ENCODE data around the gene BANF2.

BANF2 gene

GRCh38 chr20:17710379-17711266 lies 10.9 kb downstream of the BANF2 start:
- no peak for DNase-seq

GRCh38 chr20:17711267-17711627 lies 11.5 kb downstream of the BANF2 start:
- DNase-seq: no peak

GRCh38 chr20:17712201-17712600 lies 12.4 kb downstream of the BANF2 start:
- no peak for DNase-seq

GRCh38 chr20:17712708-17713107 lies 12.9 kb downstream of the BANF2 start:
- no peak for DNase-seq

- no peak for DNase-seq
Measured at GRCh38 chr20:17714597-17714996, 14.8 kb downstream of the BANF2 start.

- no peak for DNase-seq
Measured at GRCh38 chr20:17715075-17715474, 15.3 kb downstream of the BANF2 start.

GRCh38 chr20:17716331-17716730 lies 16.6 kb downstream of the BANF2 start:
- no peak for DNase-seq

- no peak for DNase-seq
Measured at GRCh38 chr20:17720755-17721154, 21.0 kb downstream of the BANF2 start.

- DNase-seq: no peak
Measured at GRCh38 chr20:17721802-17722486, 22.2 kb downstream of the BANF2 start.

- DNase-seq: no peak
Measured at GRCh38 chr20:17722493-17723300, 22.9 kb downstream of the BANF2 start.

GRCh38 chr20:17723301-17723691 lies 23.5 kb downstream of the BANF2 start:
- DNase-seq: no peak

GRCh38 chr20:17725094-17725835 lies 25.5 kb downstream of the BANF2 start:
- no peak for DNase-seq

GRCh38 chr20:17726902-17727301 lies 27.1 kb downstream of the BANF2 start:
- DNase-seq: no peak

- no peak for DNase-seq
Measured at GRCh38 chr20:17727351-17727750, 27.6 kb downstream of the BANF2 start.

- no peak for DNase-seq
Measured at GRCh38 chr20:17728074-17728473, 28.3 kb downstream of the BANF2 start.

GRCh38 chr20:17730071-17730470 lies 30.3 kb downstream of the BANF2 start:
- DNase-seq: no peak

- no peak for DNase-seq
Measured at GRCh38 chr20:17731233-17731632, 31.5 kb downstream of the BANF2 start.

- DNase-seq: no peak
Measured at GRCh38 chr20:17732907-17733521, 33.2 kb downstream of the BANF2 start.

- no peak for DNase-seq
Measured at GRCh38 chr20:17733767-17734304, 34.1 kb downstream of the BANF2 start.

GRCh38 chr20:17734374-17734773 lies 34.6 kb downstream of the BANF2 start:
- no peak for DNase-seq

- no peak for DNase-seq
Measured at GRCh38 chr20:17735206-17735804, 35.5 kb downstream of the BANF2 start.
